Fibroblast of the aortic adventitia (primary cell): ENCODE results near the gene FAM149B1. TPM values are rescaled to one million over a fixed set of nuclear protein-coding genes. Genes with fewer than 3 reads are reported as not detected.
A peak's percentile ranks its signal among the peaks of the same experiment; 100 is the strongest.

Source experiments
- DNase-seq: peaks from one replicate; pipeline ENCODE4 v3.0.0-alpha.2; 2010; ENCODE audit warnings: low read depth
- H3K4me3 ChIP-seq: 2 replicates; pipeline ENCODE4 v1.5.1; 2011; ENCODE audit warnings: low read depth, mild to moderate bottlenecking, control low read depth, low read length, moderate library complexity
- CTCF ChIP-seq: IDR thresholded peaks from 2 replicates; pipeline ENCODE4 v1.5.1; 2011; ENCODE audit warnings: mild to moderate bottlenecking, low read length, control low read depth, inconsistent platforms; ENCODE audit not compliant: insufficient read depth
- total RNA-seq: library from RNA; depleted of rRNA; stranded (reverse); fragments of >200 nt; gene quantifications from 2 replicates; pipeline ENCODE4 v1.2.3, GENCODE V29; 2012; ENCODE audit warnings: low replicate concordance

The FAM149B1 gene
- total RNA-seq, 1 donor: 30.8 TPM

GRCh38 chr10:73159038-73159648 is 8.8 kb upstream of the FAM149B1 start:
- TF ChIP-seq CTCF: peak; percentile 68
- H3K4me3 ChIP-seq: no peak overlapping the region
- DNase-seq: peak; percentile 71

- no peak for DNase-seq
- no peak overlapping the region for H3K4me3 ChIP-seq
- TF ChIP-seq CTCF: no peak
Measured at GRCh38 chr10:73161079-73161478, 6.8 kb upstream of the FAM149B1 start.

GRCh38 chr10:73161662-73162061 is 6.3 kb upstream of the FAM149B1 start:
- no peak for TF ChIP-seq CTCF
- no peak overlapping the region for H3K4me3 ChIP-seq
- DNase-seq: no peak

- H3K4me3 ChIP-seq: no peak overlapping the region
- no peak for TF ChIP-seq CTCF
- peak; percentile 18 for DNase-seq
Measured at GRCh38 chr10:73163096-73163495, 4.8 kb upstream of the FAM149B1 start.

- no peak for DNase-seq
- no peak for TF ChIP-seq CTCF
- peak overlapping the region; percentile 71 for H3K4me3 ChIP-seq
Measured at GRCh38 chr10:73166972-73167371, 947 bp upstream of the FAM149B1 start.

GRCh38 chr10:73167458-73167782 is 499 bp upstream of the FAM149B1 start:
- peak overlapping the region; percentile 71 for H3K4me3 ChIP-seq
- DNase-seq: no peak
- no peak for TF ChIP-seq CTCF

- peak overlapping the region; percentile 71 for H3K4me3 ChIP-seq
- no peak for TF ChIP-seq CTCF
- peak; percentile 46 for DNase-seq
Measured at GRCh38 chr10:73168465-73168803, 515 bp downstream of the FAM149B1 start.
